ENCODE measurements around the gene NUDCD3. TPM values are rescaled to one million over a fixed set of nuclear protein-coding genes. Genes with fewer than 3 reads are reported as not detected.

NUDCD3 gene
- 50.2 to 67.4 TPM (median 58.9 TPM) in 5 replicates for total RNA-seq (2022; extraction: Qiagen RNA extraction)

GRCh38 chr7:44490351-44491200, at the start of gene NUDCD3:
Gene NUDCD3 (minus strand): TSS chr7:44490658. CDS start chr7:44490600, 58 bp downstream.

Other genes with a start within 250 kb of the NUDCD3 start
- gene CAMK2B, start 165.1 kb downstream of the NUDCD3 start, total RNA-seq (2022; extraction: Qiagen RNA extraction) = 0.12 to 0.32 TPM (median 0.28 TPM) in 5 replicates
- gene NPC1L1, start 50.7 kb upstream of the NUDCD3 start, total RNA-seq (2022; extraction: Qiagen RNA extraction) = 0.05 to 0.11 TPM (median 0.08 TPM) in 5 replicates
- 110 to 138 TPM (median 117 TPM) in 5 replicates for gene DDX56, start 83.2 kb upstream of the NUDCD3 start, total RNA-seq (2022; extraction: Qiagen RNA extraction)
- 46.5 to 53.4 TPM (median 51.8 TPM) in 5 replicates for gene TMED4, start 91.6 kb upstream of the NUDCD3 start, total RNA-seq (2022; extraction: Qiagen RNA extraction)
- gene OGDH, start 116.0 kb upstream of the NUDCD3 start, total RNA-seq (2022; extraction: Qiagen RNA extraction) = 26.4 to 36.1 TPM (median 29.9 TPM) in 5 replicates

All from A549 treated with Hydrocortisone at 1 μM for 4 hours (cell line).